NCI-H2081 (cell line): Measurements from ENCODE around the gene SLCO3A1.
"Not testable (repeated sequence)": the region's sequence is repeated elsewhere in the genome, so short reads cannot be mapped to it uniquely, and the experiment has no call there.

Experiments
- DNase-seq, 2 experiments: peaks; one replicate each; lab custom pipeline; 2025; lab: John Stamatoyannopoulos, UW

The SLCO3A1 gene

DNA sequence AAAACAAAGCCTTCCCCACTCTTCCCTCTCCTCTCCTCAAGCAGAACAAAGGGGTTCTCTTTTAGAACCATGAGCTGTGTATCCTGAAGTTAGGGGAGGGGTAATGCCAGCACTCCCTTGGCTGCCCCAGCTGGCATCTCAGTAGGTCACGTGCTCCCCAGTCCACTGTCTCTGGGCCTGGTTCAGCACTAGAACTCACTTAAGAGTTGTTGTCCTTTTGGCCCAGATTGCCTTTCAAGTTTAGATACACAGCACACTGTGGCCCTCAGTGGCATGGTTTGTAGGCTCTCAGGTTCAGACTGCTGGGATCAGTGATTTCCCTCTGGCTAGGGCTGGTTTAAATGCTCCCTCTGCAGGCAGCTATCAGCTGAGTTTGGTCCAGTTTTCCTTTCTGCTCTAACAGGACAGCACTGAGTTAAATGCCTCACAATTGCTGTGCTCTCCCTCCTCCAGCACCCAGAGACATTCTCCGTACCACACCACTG lies 351.8 kb downstream of the SLCO3A1 start:
- no peak for DNase-seq

DNA sequence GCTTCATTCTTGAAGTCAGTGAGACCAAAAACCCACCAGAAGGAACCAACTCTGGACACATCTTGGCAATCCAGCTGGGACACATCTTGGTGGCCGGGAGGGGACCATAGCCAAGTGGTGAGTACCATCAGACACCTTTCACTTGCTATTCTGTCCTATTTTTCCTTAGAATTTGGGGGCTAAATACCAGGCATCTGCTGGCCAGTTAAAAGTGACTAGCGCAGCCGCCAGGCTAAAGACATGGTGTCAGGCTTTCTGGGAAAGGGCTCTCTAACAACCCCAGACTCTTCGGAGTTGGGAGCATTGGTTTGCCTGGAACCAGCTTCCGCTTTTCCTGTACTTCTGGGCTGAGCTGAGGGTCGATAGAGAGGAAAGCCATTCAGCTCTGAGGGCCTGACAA lies 354.1 kb downstream of the SLCO3A1 start:
- not testable (repeated sequence) for DNase-seq
